ENCODE results near the gene MLLT3. TPM values are rescaled to one million over a fixed set of nuclear protein-coding genes. Genes with fewer than 3 reads are reported as not detected.

Gene MLLT3
- total and polyA plus RNA-seq, 8 donors: 1.8 to 10.3 (median 4.2) TPM

- DNase-seq: no peak
Measured at GRCh38 chr9:20651939-20652338, 29.6 kb upstream of the MLLT3 start.

GRCh38 chr9:20650750-20651299 lies 28.5 kb upstream of the MLLT3 start:
- Histone ChIP-seq H3K27me3 (no peaks in the 10 kb centered on the region), H3K4me1 (no peaks in the 10 kb centered on the region), H3K4me3 (no peak overlapping the region), H3K36me3 (no peaks in the 10 kb centered on the region), H3K27ac (no peak overlapping the region), H3K9me3 (no peaks in the 10 kb centered on the region)
- DNase-seq (peak in 1 of 6 donors; percentile 29), ATAC-seq (peak; percentile 37 to 82 (median 76)), FAIRE-seq (no peak)
- WGBS, 2 donors: 58 to 59% methylated on average over 4 of the region's 4 CpGs
- TF ChIP-seq CTCF (IDR thresholded peaks at IDR 0.05): no peak
- intact Hi-C loops (cut with DNase I): no loop called here

More at GRCh38 chr9:20651939-20652338, 29.6 kb upstream of the MLLT3 start:
- H3K4me3 ChIP-seq: no peak overlapping the region
- intact Hi-C loops (cut with DNase I): no loop called here
- no peaks in the 10 kb centered on the region for H3K36me3 ChIP-seq
- FAIRE-seq (no peak), ATAC-seq (no peak)
- no peak overlapping the region for H3K27ac ChIP-seq
- WGBS, 2 donors: 85 to 91% methylated on average over 4 of the region's 4 CpGs
- no peaks in the 10 kb centered on the region for H3K4me1 ChIP-seq
- TF ChIP-seq CTCF (IDR thresholded peaks at IDR 0.05): no peak
- no peaks in the 10 kb centered on the region for H3K9me3 ChIP-seq
- no peaks in the 10 kb centered on the region for H3K27me3 ChIP-seq

GRCh38 chr9:20650313-20650712 lies 28.0 kb upstream of the MLLT3 start:
- Histone ChIP-seq H3K27ac (no peak overlapping the region), H3K36me3 (no peaks in the 10 kb centered on the region), H3K27me3 (no peaks in the 10 kb centered on the region), H3K9me3 (no peaks in the 10 kb centered on the region), H3K4me3 (no peak overlapping the region), H3K4me1 (no peaks in the 10 kb centered on the region)
- FAIRE-seq (no peak), ATAC-seq (no peak), DNase-seq (no peak)
- intact Hi-C loops (cut with DNase I): no loop called here
- WGBS, 2 donors: 67 to 68% methylated on average over 4 of the region's 4 CpGs
- no peak for TF ChIP-seq CTCF (IDR thresholded peaks at IDR 0.05)

- H3K36me3 ChIP-seq: no peaks in the 10 kb centered on the region
- 30 to 59% methylated on average over 1 of the region's 1 CpG for WGBS, 2 donors
- intact Hi-C loops (cut with DNase I): no loop called here
- no peaks in the 10 kb centered on the region for H3K27me3 ChIP-seq
- H3K4me1 ChIP-seq: no peaks in the 10 kb centered on the region
- no peak overlapping the region for H3K27ac ChIP-seq
- no peak for FAIRE-seq
- DNase-seq: no peak
- no peaks in the 10 kb centered on the region for H3K9me3 ChIP-seq
- no peak overlapping the region for H3K4me3 ChIP-seq
- no peak for TF ChIP-seq CTCF (IDR thresholded peaks at IDR 0.05)
- ATAC-seq: no peak
Measured at GRCh38 chr9:20649381-20649780, 27.1 kb upstream of the MLLT3 start.

GRCh38 chr9:20646656-20647055 lies 24.4 kb upstream of the MLLT3 start:
- FAIRE-seq (no peak), ATAC-seq (no peak), DNase-seq (no peak)
- Histone ChIP-seq H3K4me1 (no peaks in the 10 kb centered on the region), H3K27ac (no peak overlapping the region), H3K9me3 (no peaks in the 10 kb centered on the region), H3K4me3 (no peak overlapping the region), H3K27me3 (no peaks in the 10 kb centered on the region), H3K36me3 (no peaks in the 10 kb centered on the region)
- intact Hi-C loops (cut with DNase I): no loop called here
- WGBS, 2 donors: 87 to 93% methylated on average over 4 of the region's 4 CpGs
- no peak for TF ChIP-seq CTCF (IDR thresholded peaks at IDR 0.05)

Data from pancreas (tissue), 10 donors.